Activated T-helper 9 cell treated with anti-CD3 and anti-CD28 coated beads, Interleukin-2, amount 50 U/mL, for 16 hours (primary cell): ENCODE results near the gene KANTR.
A peak's percentile ranks its signal among the peaks of the same experiment; 100 is the strongest.

Source experiments
- DNase-seq: peaks from one replicate; pipeline ENCODE4 v3.0.0-alpha.2; 2020; ENCODE audit warnings: low read depth

Gene KANTR

GRCh38 chrX:53081925-53082772 is 11.8 kb upstream of the KANTR start, which contains the start of gene TSPYL2:
Gene TSPYL2, plus strand, starts transcription at chrX:53082367. Its CDS starts 132 bp downstream, at chrX:53082499.
- DNase-seq: peak; percentile 88

- DNase-seq: no peak
These were observed 10.9 kb upstream of the KANTR start for GRCh38 chrX:53082773-53083616.

DNA sequence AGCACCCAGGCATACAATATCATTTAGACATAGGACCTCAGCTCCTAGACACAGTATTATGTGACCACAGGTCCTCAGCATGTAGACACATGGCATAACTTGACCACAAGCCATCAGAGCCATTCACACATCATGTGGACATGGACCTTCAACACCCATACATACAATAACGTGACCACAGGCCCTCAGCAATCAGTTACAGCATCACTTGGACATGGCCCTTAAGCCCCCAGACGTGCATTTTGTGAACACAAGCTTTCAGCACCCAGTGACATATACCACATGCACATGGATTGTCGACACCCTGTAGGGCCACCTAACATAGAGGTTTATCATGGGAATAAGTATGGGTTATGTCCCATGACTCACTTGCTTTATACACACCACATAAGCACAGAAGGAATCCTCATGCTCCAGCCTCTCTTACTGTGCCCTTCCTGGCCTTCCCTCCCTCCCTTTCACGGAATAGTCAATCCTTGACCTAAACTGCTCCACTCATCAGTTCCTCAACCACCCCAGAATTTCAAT is 9.8 kb upstream of the KANTR start:
- no peak for DNase-seq

GRCh38 chrX:53084863-53085262 is 9.1 kb upstream of the KANTR start:
- DNase-seq: no peak

DNA sequence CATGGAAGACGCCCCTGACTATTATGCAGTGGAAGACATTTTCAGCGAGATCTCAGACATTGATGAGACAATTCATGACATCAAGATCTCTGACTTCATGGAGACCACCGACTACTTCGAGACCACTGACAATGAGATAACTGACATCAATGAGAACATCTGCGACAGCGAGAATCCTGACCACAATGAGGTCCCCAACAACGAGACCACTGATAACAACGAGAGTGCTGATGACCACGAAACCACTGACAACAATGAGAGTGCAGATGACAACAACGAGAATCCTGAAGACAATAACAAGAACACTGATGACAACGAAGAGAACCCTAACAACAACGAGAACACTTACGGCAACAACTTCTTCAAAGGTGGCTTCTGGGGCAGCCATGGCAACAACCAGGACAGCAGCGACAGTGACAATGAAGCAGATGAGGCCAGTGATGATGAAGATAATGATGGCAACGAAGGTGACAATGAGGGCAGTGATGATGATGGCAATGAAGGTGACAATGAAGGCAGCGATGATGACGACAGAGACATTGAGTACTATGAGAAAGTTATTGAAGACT is 8.2 kb upstream of the KANTR start:
- DNase-seq: no peak

- no peak for DNase-seq
These were observed 7.5 kb upstream of the KANTR start for GRCh38 chrX:53086464-53086863.

DNA sequence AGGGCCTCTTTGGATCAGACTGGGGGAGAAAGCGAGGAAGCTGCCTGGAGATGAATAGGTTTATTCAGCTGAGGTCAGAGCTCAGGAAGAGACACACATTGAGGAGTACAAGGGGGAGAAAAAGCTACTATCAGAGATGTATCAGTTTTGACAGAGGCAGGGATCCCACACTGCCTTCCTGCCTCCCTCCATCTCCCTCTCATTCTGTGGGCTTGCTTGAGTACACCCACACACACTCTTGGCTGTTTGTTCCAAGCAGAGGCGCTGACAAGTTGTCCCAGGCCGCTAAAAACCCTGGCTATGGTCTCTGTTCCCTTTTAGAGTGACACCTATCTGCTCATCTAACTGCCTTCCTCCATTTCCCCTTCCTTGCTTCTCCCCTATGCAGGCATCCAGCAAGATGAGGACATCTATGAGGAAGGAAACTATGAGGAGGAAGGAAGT is 6.5 kb upstream of the KANTR start:
- DNase-seq: no peak

DNA sequence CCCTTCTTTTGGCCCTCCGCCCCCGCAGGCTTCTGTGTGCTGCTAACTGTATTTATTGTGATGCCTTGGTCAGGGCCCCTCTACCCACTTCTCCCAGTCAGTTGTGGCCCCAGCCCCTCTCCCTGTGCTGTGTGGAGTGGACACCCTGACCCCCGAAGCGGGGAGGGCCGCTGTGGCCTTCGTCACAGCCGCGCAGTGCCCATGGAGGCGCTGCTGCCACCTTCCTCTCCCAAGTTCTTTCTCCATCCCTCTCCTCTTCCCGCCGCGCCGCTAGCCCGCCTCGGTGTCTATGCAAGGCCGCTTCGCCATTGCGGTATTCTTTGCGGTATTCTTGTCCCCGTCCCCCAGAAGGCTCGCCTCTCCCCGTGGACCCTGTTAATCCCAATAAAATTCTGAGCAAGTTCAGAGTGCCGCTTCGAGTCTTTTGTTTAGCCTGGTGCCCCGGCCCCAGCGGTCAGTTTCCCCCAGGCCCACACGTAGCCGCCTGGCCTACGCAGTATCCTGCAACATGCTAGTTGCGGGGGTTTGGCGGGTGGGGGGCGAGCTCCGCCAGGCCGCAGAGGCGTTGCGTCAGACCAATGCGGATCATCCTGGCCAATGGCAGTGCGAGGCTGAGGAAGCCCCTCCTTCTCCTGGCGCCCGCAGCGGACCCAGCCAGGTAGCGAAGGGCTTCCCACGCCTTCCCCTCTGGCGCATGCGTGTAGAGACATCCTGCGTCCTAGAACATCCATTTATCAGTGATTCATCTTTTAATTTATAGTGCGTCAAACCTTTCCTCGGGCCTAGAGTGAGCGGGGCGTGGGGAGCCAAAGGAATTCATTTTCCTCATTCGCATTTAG is 5.6 kb upstream of the KANTR start:
- peak; percentile 72 for DNase-seq

- no peak for DNase-seq
These were observed 4.6 kb upstream of the KANTR start for GRCh38 chrX:53089224-53089842.

- DNase-seq: no peak
These were observed 4.0 kb upstream of the KANTR start for GRCh38 chrX:53089925-53090324.

GRCh38 chrX:53091354-53091753 is 2.6 kb upstream of the KANTR start:
- no peak for DNase-seq

DNA sequence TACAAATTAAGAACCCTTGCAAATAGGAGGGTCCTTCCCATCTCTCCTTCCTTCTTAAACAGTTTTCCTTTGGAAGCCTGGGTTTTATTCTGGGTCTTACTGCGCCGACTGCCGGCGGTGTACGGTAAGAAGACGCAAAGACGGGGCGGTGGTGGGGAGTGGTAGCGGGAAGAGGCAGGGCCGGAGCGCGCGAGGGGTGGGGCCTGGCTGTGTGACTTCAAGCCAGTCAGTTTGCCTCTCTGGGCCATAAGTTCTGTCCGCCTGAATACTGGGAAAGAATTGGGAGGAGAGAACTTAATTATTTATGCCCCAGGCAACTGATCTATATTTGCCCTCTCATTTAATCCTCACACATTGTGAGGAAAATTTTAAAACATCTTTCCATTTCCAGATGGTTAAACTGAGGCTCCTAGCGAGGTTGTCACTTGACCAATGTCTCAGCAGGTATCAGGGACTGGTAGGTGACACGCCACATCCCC is 726 bp upstream of the KANTR start:
- peak; percentile 68 for DNase-seq

- no peak for DNase-seq
These were observed 602 bp downstream of the KANTR start for GRCh38 chrX:53094582-53094905.

DNA sequence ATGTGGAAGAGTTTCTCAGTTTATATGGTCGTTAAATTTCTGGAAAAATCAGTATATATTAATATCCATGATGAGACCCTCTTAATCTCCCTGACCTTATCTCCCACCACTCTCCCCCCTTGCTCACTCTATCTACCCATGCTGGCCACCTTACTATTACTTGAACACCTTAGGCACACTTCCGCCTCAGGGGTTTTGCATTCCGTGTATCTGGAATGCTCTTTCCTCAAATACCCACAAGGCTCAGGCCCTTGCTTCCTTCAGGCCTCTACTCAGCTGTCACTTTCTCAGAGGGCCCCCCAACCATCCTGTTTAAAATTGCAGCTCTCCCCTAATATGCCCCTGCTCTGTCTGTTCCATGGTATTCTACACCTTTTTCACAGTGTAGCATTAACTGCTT is 1.9 kb downstream of the KANTR start:
- DNase-seq: no peak

DNA sequence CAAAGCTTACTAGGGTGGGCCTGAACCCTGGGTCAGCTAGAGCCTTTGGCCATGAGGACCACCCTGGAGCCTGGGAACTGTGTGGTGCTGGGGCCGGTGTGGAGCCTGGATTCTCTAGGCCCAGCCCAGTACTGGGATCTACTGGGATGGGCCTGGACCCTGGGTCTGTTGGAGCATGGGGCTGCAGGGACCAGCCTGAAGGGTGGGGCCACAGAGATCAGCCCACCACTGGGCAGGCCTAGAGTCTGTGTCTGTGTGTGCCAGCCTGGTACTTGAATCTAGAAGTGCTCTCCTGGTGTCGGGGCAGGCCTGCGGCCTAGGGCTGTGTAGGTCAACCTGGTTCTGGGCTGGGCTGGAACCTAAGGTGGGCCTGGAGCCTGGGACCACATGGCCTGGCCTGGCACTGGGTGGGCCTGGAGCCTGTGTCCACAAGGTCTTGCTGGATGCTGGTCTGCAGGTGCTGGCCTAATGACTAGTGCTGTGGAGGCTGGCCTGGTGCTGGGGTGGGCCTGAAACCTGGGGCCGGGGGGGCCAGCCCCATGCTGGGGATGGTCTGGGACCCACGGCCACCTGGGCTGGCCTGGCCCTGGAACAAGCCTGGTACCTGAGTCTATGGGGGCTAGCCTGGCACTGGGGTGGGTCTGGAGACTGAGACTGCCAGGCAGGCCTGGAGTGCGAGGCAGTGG is 21.1 kb downstream of the KANTR start:
- DNase-seq: no peak

- no peak for DNase-seq
These were observed 21.6 kb downstream of the KANTR start for GRCh38 chrX:53115550-53115874.

DNA sequence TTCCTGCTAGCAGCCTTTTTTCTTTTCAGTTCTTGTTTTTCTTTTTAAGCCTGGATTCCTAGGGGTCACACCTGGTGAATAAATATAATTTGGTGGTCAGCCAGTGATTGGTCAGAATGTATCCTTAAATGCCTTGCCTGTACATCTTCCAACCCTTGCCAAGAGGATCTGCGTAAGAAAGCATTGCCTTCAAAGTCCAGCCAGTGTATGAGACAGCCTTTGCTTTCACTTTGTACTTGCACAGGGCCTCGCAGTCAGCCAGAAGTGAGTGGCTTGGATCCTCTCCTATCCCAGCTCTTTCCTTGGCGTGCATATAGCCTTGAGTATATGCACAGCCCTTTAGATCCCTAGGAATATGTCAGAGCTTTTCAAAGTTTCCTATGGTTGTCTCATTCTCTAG is 22.2 kb downstream of the KANTR start:
- DNase-seq: no peak

GRCh38 chrX:53122013-53122412 is 28.1 kb downstream of the KANTR start:
- no peak for DNase-seq

GRCh38 chrX:53125506-53125905 is 31.6 kb downstream of the KANTR start:
- DNase-seq: no peak

DNA sequence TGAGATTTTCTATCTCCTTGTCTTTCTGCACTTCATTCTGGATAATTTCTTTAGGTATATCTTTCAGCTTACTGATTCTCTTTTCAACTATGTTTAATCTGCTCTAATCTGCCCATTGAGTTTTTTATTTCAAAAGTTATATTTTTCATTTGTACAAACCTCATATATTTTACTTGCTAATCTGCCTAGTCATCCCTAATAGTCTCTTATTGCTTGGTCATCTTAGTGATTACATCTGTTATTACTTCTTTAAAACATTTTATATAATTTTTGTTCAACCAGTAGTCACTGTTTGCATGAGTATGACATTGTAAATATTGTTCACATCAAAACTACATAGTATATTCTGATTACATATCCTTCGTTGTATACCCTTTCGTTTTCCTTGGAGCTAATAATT is 32.4 kb downstream of the KANTR start:
- no peak for DNase-seq
